GM19099 (cell line): ENCODE measurements around the gene LETM1.

Experiments
- POLR2A ChIP-seq: IDR thresholded peaks from 3 replicates; pipeline ENCODE4 v1.6.1; 2011; ENCODE audit warnings: low read depth; ENCODE audit not compliant: insufficient read length; ENCODE audit errors: extremely low read depth

LETM1 gene

DNA sequence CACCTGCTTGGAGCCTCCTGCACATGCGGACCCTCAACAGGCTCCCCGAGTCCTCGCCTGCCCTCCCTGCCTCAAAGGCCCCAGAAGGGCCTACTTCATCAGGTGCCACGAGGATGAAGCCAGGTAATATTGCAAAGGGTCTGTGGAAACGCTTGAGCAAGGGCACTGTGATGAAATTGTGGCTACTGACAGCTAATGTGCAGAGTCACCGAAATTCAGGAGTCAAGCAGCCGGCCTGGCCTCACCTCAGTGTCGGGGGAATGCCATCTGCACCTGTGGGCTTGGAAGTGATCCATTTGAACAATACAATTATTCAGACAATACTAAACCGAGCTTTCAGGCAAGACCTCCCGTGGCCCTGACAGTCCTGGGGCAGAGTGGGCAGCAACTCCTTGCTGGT, 66.0 kb downstream of the LETM1 start:
- no peak for TF ChIP-seq POLR2A

DNA sequence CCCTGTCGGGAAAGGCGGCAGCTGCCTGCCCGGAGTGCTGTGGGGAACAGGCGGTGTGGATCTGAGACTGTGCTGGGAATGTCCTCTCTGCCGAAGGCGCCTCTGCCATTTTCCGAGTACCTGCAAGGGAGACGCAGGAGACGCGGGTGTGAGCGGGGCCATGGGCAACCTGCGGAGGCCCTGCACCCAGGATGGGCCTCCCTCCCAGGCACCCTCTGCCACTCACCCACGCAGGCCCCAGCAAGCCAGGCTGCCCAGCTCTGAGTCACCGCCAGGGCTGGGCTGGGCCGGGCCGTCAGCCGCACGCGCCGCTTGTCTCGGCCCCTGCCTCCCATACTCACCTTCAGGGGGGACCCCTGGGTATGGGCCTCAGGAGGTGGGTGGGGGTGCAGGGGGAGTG, 66.4 kb downstream of the LETM1 start:
- no peak for TF ChIP-seq POLR2A

DNA sequence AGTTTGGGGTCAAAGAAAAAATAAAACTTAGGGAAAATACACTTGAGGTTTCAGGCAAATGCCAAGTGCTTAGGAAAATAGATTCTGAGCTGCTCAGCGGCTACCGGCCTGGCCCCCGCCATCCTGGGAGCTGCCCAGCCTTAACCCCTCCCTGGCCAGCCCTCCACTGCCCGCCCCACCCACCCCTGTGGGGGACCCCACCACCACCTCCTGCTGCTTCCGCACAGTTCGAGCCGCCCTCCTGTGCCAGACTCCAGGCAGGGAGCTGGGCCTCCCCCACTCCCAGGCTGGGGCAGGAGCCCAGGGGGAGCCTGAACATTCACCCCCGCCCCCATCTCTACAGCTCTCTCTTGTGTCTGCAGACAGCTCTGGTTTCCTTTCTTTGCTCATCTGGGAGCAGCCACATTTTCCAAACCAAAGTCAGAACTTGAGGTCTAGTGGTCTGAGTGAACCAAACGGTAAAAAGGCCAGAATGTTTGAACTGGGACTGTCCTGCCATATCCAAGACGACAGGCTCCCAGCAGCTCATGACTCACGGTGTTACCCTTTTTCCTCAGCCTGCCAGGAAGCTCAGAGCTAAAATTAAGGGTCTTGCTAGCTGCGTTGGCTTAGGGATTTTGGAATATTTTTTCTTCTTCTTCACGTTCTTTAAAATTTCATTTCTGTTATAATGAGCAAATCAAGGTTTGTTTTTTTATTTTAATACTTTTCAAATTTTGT, 67.5 kb downstream of the LETM1 start:
- TF ChIP-seq POLR2A, result no peak

GRCh38 chr4:1787411-1788077, 68.4 kb downstream of the LETM1 start:
- TF ChIP-seq POLR2A, result no peak

DNA sequence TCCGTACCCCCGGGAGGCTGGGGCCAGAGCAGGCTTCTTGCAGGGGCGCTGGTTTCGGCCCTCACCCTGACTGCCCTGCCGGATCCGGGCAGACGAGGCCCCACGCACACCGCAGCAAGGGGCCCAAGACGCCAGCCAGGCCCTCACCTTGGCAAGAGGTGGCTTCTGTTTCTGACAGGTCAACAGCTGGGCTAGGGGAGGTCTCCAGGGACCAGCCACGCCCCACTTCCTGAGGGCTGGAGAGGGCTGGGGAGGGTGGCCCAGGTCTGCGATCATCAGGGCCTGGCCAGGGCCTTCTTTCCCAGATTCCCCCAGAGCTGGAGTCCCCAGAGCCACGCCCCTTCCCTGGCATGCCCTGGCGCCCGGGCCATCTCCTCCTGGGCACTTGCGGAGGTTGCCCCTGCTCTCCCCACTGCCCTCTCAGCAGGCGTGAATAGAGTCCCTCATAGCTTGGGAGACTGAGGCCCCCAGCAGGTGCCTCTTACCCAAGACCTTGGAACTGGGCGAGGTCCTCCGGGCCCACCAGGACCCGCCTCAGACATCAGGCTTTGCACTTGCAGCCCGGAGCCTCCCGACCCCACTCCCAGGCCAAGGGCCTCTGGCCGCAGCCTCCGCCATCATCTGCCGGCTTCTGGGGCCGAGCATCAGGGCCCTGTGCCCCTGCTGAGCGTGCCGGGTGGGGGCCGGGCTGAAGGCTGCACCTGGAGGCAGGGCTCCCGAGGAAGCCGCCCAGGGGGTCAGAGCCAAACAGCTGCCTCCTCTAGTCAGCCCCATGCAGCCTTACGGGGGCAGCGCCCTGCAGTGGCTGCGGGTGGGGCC, 69.2 kb downstream of the LETM1 start:
- no peak for TF ChIP-seq POLR2A

- TF ChIP-seq POLR2A, result no peak
These were observed 70.4 kb downstream of the LETM1 start for GRCh38 chr4:1785592-1785991.

DNA sequence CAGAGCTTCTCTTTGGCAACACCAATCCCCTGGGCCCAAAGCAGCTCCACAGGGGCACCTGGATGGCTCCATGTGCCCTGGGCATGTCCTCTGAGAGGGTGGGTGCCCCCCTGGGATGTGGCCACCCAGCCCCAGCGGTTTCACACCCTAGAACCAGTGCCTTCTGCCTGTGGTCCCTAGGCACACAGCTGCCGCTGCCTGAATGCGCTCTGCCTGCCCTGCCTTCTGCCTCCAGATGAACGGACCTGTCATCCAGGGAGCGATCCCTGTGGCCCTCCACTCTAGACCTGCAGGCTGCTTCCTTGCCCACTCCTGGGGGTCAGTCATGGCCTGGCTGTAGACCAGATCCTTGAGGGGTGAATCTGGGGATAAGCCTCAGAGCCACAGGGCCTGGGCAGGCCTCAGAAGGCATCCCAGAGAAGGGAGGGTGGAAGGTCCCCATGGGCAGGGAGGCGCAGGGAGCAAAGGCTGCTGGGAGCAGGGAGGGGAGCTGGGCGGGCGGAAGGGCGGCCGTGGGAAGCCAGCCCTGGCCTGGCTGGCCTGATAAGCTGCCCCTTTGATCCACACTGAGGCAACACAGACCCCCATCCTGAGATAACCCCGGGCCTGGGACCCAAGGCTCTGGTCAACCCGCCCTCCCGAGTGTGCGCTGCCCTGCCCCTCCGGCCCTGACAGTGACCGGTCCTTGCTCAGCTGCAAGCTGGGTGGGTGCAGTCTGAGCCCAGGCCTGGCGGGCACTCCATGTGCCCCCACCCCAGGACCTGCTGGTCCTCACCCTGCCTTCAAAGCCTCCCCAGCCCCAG, 71.0 kb downstream of the LETM1 start:
- no peak for TF ChIP-seq POLR2A

DNA sequence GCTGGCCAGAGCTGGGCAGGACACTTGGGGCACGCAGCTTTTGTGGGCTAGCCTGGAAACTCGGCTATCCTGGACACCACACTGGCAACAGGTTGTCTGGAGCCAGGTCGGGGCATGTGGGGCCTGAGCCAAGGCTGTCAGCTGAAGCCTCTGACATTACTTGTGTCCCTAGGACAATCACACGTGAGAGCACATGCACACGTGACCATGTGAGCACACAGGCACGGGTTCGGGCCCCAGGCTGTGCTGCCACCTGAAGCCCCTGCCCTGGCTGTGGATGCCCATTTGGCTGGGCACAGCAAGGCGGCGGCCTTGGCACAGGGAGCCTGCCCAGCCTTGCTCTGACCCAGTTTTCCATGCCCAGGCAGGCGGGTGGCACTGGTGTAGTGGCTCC, 71.6 kb downstream of the LETM1 start:
- no peak for TF ChIP-seq POLR2A

GRCh38 chr4:1783970-1784369, 72.0 kb downstream of the LETM1 start:
- TF ChIP-seq POLR2A, result no peak

DNA sequence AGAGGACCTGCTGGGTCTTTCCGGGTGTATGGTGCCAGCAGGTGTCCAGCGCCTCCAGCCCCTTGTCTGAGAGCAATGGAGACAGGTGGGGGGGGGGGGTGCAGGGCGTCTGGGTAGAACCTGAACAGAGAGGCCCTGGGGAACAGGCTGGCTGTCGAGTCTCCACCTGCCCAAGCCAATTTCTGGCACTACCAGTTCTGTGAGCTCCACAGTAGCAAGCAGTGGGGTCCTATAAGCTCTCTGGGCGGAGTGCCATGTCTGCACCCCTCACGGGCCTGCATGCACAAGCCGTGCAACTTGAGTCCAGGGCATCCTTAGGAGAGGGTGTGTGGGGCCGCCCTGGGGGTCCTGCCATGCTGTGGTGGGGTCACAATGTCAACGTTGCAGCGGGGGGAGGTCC, 72.9 kb downstream of the LETM1 start:
- no peak for TF ChIP-seq POLR2A

DNA sequence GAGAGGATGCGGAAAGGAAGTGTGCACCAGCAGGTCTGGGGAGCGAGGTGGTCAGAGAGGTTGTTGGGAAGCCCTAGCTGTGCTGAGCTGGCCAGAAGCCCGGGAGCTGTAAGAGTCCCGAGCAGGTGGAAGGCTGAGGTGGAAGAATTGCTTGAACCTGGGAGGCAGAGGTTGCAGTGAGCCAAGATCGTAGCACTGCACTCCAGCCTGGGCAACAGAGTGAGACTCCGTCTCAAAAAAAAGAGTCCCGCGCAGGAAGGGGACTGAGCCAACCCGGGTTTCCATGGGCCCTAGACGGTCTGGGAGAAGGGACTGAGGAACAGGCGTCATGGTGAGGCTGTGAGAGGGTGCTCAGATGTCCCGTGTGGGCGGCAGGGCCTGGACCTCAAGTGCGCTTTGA, 75.5 kb downstream of the LETM1 start:
- no peak for TF ChIP-seq POLR2A

DNA sequence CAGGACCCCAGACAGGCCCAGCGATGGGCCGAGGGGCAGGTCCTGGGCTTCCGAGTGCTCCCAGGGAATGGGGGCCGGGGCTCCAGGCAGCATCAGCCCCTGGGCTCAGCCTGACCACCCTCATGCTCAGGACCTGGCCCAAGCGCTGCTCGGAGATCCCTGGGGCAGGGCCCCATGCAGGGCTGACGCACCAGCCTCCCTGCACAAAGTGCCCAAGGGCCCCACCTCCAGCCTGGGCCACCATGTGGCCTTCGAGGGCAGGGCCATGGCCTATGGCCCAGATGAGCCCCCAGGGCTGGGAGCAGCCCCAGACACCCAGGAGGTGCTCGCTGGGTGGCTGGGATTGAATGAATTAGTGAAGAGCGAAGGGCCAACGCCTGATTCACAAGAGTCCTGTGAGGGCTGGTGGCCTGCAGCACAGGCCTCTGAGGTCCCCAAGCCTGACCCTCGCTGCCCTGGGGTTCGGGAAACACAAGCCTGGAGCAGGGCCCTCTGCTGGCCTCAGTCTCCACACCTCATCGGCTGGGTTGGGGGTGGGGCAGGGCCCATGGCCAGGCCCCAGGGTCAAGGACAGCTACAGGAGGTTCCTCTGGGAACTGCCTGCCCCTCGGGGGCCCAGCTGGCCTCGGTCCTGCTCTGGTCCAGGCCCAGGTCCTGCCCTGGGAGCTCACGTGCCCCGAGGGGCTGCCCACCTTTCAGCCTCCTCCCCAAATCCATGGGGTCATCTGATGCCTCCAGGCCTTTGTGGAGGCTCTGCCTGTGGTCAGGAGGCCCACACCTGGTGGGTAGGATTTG, 76.2 kb downstream of the LETM1 start:
- TF ChIP-seq POLR2A, result no peak

GRCh38 chr4:1778642-1779392, 77.1 kb downstream of the LETM1 start:
- TF ChIP-seq POLR2A, result no peak

DNA sequence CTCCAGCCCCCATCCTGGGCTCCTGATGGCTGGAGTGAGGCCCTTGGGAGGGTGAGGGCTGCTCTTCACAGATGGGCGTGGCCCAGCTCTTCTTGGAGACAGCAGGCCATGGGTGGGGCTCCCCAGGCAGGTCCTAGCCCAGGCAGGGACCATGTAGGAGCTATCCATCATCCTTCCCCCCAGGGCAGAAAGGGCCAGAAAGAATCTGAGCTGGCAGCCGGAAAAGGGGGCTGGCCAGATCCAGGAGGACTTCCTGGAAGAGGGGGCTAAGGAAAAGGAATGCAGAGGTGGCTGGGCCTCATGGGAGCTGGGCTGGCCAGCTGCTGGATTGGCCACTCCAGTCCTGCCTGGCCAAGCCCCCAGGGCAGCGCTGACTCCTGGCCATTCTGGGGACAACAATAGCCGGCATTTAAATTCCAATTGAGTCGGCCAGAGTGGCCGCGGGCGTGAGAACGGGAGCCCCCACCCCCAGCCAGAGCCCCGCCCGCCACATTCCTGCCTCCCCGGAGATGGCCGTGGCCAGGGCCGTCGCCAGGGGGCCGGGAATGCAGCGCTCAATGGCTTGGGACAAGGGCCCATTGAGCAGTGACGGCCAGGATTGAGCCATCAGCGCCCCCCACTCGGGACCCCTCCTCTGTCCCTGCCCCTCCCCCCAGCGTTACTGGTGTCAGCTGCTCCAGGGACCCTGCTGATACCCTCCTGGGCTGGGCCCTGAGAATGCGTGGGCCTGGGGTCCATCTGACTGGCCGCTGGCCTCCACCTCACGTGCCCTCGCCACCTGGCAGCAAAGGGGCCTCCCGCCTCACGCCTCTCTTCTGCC, 77.9 kb downstream of the LETM1 start:
- no peak for TF ChIP-seq POLR2A
